ENCODE data around the gene DAD1. TPM values are rescaled to one million over a fixed set of nuclear protein-coding genes. Genes with fewer than 3 reads are reported as not detected.
"Not testable (repeated sequence)": the region's sequence is repeated elsewhere in the genome, so short reads cannot be mapped to it uniquely, and the experiment has no call there.

Gene DAD1
- polyA plus RNA-seq, 1 donor (not counting 4 experiments of a cell fraction or from before 2014, with no cell fraction given) = 351 TPM

GRCh38 chr14:22544881-22545420 is 44.1 kb downstream of the DAD1 start:
- Histone ChIP-seq H3K4me2 (ENCODE audit: control insufficient read depth, extremely low read depth, insufficient read depth, low read depth, low read length) (no peak overlapping the region), H3K9me1 (ENCODE audit: control insufficient read depth, extremely low read depth, insufficient read depth, low read length) (no peaks in the 10 kb centered on the region), H3K9me3 (ENCODE audit: control insufficient read depth, low read depth, low read length) (no peaks in the 10 kb centered on the region), H2AFZ (ENCODE audit: control insufficient read depth, low read length) (no peak overlapping the region), H3K4me1 (ENCODE audit: control insufficient read depth, extremely low read depth, insufficient read depth, low read length) (peaks cover 29% of the 10 kb centered on the region), H3K9ac (ENCODE audit: control insufficient read depth, extremely low read depth, insufficient read depth, low read length) (no peak overlapping the region), H3K27ac (ENCODE audit: control insufficient read depth, insufficient read depth, low read length) (no peak overlapping the region), H3K27me3 (ENCODE audit: control insufficient read depth, extremely low read depth, insufficient read depth, low read length) (no peaks in the 10 kb centered on the region), H4K20me1 (ENCODE audit: control insufficient read depth, extremely low read depth, insufficient read depth, low read length) (no peaks in the 10 kb centered on the region), H3K36me3 (ENCODE audit: control insufficient read depth in 2 of 2, extremely low read depth in 1 of 2, insufficient read depth in 2 of 2, low read length in 2 of 2) (no peaks in the 10 kb centered on the region), H3K4me3 (ENCODE audit: control insufficient read depth in 2 of 3, extremely low read depth in 1 of 3, insufficient read depth in 2 of 3, low read depth in 1 of 3, low read length in 3 of 3) (no peak overlapping the region), H3K79me2 (ENCODE audit: control insufficient read depth, insufficient read depth, low read length) (no peaks in the 10 kb centered on the region)
- dilution Hi-C loops (cut with MboI; ENCODE audit: extremely low pct_ligation_motif_present, low sequenced_read_pairs) = no loop called here
- no peak for DNase-seq (ENCODE audit: low read depth, low spot score)
- no peak for FAIRE-seq
- TF ChIP-seq EZH2 (IDR thresholded peaks at IDR 0.05; ENCODE audit: low read length) (no peak), CTCF (optimal IDR thresholded peaks at IDR 0.05 in 1 of 3, IDR thresholded peaks at IDR 0.05 in 1 of 3, conservative IDR thresholded peaks at IDR 0.05 in 1 of 3; ENCODE audit: extremely low read depth in 1 of 3, insufficient read depth in 2 of 3, low read length in 3 of 3) (no peak)

DNA sequence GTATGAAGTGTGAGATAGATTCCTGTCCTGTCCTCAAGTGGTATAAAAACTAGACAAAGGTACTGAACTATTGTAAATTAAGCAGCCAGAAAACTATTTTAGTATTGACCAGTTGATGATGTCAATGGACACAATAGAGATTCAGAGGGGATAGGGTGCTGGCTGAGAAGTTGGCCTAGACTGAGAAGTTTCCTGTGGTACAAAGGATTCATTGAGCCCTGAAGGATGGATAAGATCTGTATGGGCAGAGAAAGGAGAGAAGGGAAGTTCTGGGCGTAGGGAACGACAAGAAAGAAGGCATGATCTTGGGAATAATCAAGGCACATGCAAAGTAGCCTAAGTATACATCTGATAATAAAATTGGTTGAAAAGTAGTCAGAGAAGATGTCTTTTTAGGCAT is 44.6 kb downstream of the DAD1 start:
- FAIRE-seq = no peak

GRCh38 chr14:22543570-22544357 is 45.3 kb downstream of the DAD1 start:
- H3K9me3 ChIP-seq (ENCODE audit: control insufficient read depth, low read depth, low read length); FAIRE-seq; H3K36me3 ChIP-seq (ENCODE audit: control insufficient read depth in 2 of 2, extremely low read depth in 1 of 2, insufficient read depth in 2 of 2, low read length in 2 of 2); H2AFZ ChIP-seq (ENCODE audit: control insufficient read depth, low read length); H3K4me2 ChIP-seq (ENCODE audit: control insufficient read depth, extremely low read depth, insufficient read depth, low read depth, low read length); H3K9me1 ChIP-seq (ENCODE audit: control insufficient read depth, extremely low read depth, insufficient read depth, low read length); H3K79me2 ChIP-seq (ENCODE audit: control insufficient read depth, insufficient read depth, low read length); DNase-seq (ENCODE audit: low read depth, low spot score); H3K9ac ChIP-seq (ENCODE audit: control insufficient read depth, extremely low read depth, insufficient read depth, low read length); dilution Hi-C loops (cut with MboI; ENCODE audit: extremely low pct_ligation_motif_present, low sequenced_read_pairs); H3K27me3 ChIP-seq (ENCODE audit: control insufficient read depth, extremely low read depth, insufficient read depth, low read length); H3K27ac ChIP-seq (ENCODE audit: control insufficient read depth, insufficient read depth, low read length); H3K4me3 ChIP-seq (ENCODE audit: control insufficient read depth in 2 of 3, extremely low read depth in 1 of 3, insufficient read depth in 2 of 3, low read depth in 1 of 3, low read length in 3 of 3); H4K20me1 ChIP-seq (ENCODE audit: control insufficient read depth, extremely low read depth, insufficient read depth, low read length): not testable (repeated sequence)
- H3K4me1 ChIP-seq (ENCODE audit: control insufficient read depth, extremely low read depth, insufficient read depth, low read length) = peaks cover 29% of the 10 kb centered on the region

More for the DNA sequence above, 44.6 kb downstream of the DAD1 start:
- Histone ChIP-seq H4K20me1 (ENCODE audit: control insufficient read depth, extremely low read depth, insufficient read depth, low read length) (no peaks in the 10 kb centered on the region), H3K27ac (ENCODE audit: control insufficient read depth, insufficient read depth, low read length) (no peak overlapping the region), H3K4me2 (ENCODE audit: control insufficient read depth, extremely low read depth, insufficient read depth, low read depth, low read length) (no peak overlapping the region), H3K9me3 (ENCODE audit: control insufficient read depth, low read depth, low read length) (no peaks in the 10 kb centered on the region), H3K4me3 (ENCODE audit: control insufficient read depth in 2 of 3, extremely low read depth in 1 of 3, insufficient read depth in 2 of 3, low read depth in 1 of 3, low read length in 3 of 3) (no peak overlapping the region), H3K9me1 (ENCODE audit: control insufficient read depth, extremely low read depth, insufficient read depth, low read length) (no peaks in the 10 kb centered on the region), H3K4me1 (ENCODE audit: control insufficient read depth, extremely low read depth, insufficient read depth, low read length) (peaks cover 29% of the 10 kb centered on the region), H3K79me2 (ENCODE audit: control insufficient read depth, insufficient read depth, low read length) (no peaks in the 10 kb centered on the region), H3K27me3 (ENCODE audit: control insufficient read depth, extremely low read depth, insufficient read depth, low read length) (no peaks in the 10 kb centered on the region), H3K36me3 (ENCODE audit: control insufficient read depth in 2 of 2, extremely low read depth in 1 of 2, insufficient read depth in 2 of 2, low read length in 2 of 2) (no peaks in the 10 kb centered on the region), H3K9ac (ENCODE audit: control insufficient read depth, extremely low read depth, insufficient read depth, low read length) (no peak overlapping the region), H2AFZ (ENCODE audit: control insufficient read depth, low read length) (no peak overlapping the region)
- dilution Hi-C loops (cut with MboI; ENCODE audit: extremely low pct_ligation_motif_present, low sequenced_read_pairs) = no loop called here
- no peak for DNase-seq (ENCODE audit: low read depth, low spot score)
- TF ChIP-seq EZH2 (IDR thresholded peaks at IDR 0.05; ENCODE audit: low read length) = no peak
- TF ChIP-seq CTCF (optimal IDR thresholded peaks at IDR 0.05 in 1 of 3, IDR thresholded peaks at IDR 0.05 in 1 of 3, conservative IDR thresholded peaks at IDR 0.05 in 1 of 3; ENCODE audit: extremely low read depth in 1 of 3, insufficient read depth in 2 of 3, low read length in 3 of 3) = no peak

Data from keratinocyte (primary cell).